Measurements from ENCODE around the gene FOXN3.
"Not testable (repeated sequence)": the region's sequence is repeated elsewhere in the genome, so short reads cannot be mapped to it uniquely, and the experiment has no call there.

FOXN3 gene

GRCh38 chr14:89165189-89166181 is 251.5 kb downstream of the FOXN3 start:
- no peak for DNase-seq (ENCODE audit: low read depth in 2 of 2)

GRCh38 chr14:89164168-89165073 is 252.6 kb downstream of the FOXN3 start:
- no peak for DNase-seq (ENCODE audit: low read depth in 2 of 2)

- DNase-seq (ENCODE audit: low read depth in 2 of 2): no peak
Measured at GRCh38 chr14:89163031-89163636, 253.9 kb downstream of the FOXN3 start.

GRCh38 chr14:89162586-89162985 is 254.4 kb downstream of the FOXN3 start:
- DNase-seq (ENCODE audit: low read depth in 2 of 2): no peak

GRCh38 chr14:89160437-89160836 is 256.6 kb downstream of the FOXN3 start:
- DNase-seq (ENCODE audit: low read depth in 2 of 2): no peak

GRCh38 chr14:89158701-89159100 is 258.3 kb downstream of the FOXN3 start:
- no peak for DNase-seq (ENCODE audit: low read depth in 2 of 2)

GRCh38 chr14:89158104-89158503 is 258.9 kb downstream of the FOXN3 start:
- not testable (repeated sequence) for DNase-seq (ENCODE audit: low read depth in 2 of 2)

- DNase-seq (ENCODE audit: low read depth in 2 of 2): no peak
Measured at GRCh38 chr14:89155491-89155890, 261.5 kb downstream of the FOXN3 start.

GRCh38 chr14:89151693-89152092 is 265.3 kb downstream of the FOXN3 start:
- DNase-seq (ENCODE audit: low read depth in 2 of 2): not testable (repeated sequence)

- no peak for DNase-seq (ENCODE audit: low read depth in 2 of 2)
Measured at GRCh38 chr14:89146274-89146673, 270.8 kb downstream of the FOXN3 start.

- DNase-seq (ENCODE audit: low read depth in 2 of 2): no peak
Measured at GRCh38 chr14:89144642-89145041, 272.4 kb downstream of the FOXN3 start.

- DNase-seq (ENCODE audit: low read depth in 2 of 2): no peak
Measured at GRCh38 chr14:89144066-89144465, 273.0 kb downstream of the FOXN3 start.

- no peak for DNase-seq (ENCODE audit: low read depth in 2 of 2)
Measured at GRCh38 chr14:89143595-89143994, 273.4 kb downstream of the FOXN3 start.

GRCh38 chr14:89142366-89142765 is 274.7 kb downstream of the FOXN3 start:
- DNase-seq (ENCODE audit: low read depth in 2 of 2): no peak

GRCh38 chr14:89141862-89142261 is 275.2 kb downstream of the FOXN3 start:
- DNase-seq (ENCODE audit: low read depth in 2 of 2): no peak

GRCh38 chr14:89140326-89140725 is 276.7 kb downstream of the FOXN3 start:
- no peak for DNase-seq (ENCODE audit: low read depth in 2 of 2)

GRCh38 chr14:89139404-89140247 is 277.4 kb downstream of the FOXN3 start:
- no peak for DNase-seq (ENCODE audit: low read depth in 2 of 2)

GRCh38 chr14:89138846-89139245 is 278.2 kb downstream of the FOXN3 start:
- no peak for DNase-seq (ENCODE audit: low read depth in 2 of 2)

GRCh38 chr14:89137526-89138163 is 279.4 kb downstream of the FOXN3 start:
- DNase-seq (ENCODE audit: low read depth in 2 of 2): no peak

- no peak for DNase-seq (ENCODE audit: low read depth in 2 of 2)
Measured at GRCh38 chr14:89136587-89136986, 280.4 kb downstream of the FOXN3 start.

- DNase-seq (ENCODE audit: low read depth in 2 of 2): no peak
Measured at GRCh38 chr14:89134640-89135039, 282.4 kb downstream of the FOXN3 start.
